ENCODE results near the gene CNRIP1.

CNRIP1 gene

GRCh38 chr2:68250196-68250595, 69.6 kb downstream of the CNRIP1 start:
- no peak for DNase-seq

- no peak for DNase-seq
Measured at GRCh38 chr2:68248806-68249205, 70.9 kb downstream of the CNRIP1 start.

- DNase-seq, result no peak
Measured at GRCh38 chr2:68248361-68248760, 71.4 kb downstream of the CNRIP1 start.

GRCh38 chr2:68246396-68246795, 73.4 kb downstream of the CNRIP1 start:
- DNase-seq, result no peak

- DNase-seq, result no peak
Measured at GRCh38 chr2:68245672-68246071, 74.1 kb downstream of the CNRIP1 start.

GRCh38 chr2:68245066-68245465, 74.7 kb downstream of the CNRIP1 start:
- DNase-seq, result no peak

GRCh38 chr2:68244456-68244855, 75.3 kb downstream of the CNRIP1 start:
- no peak for DNase-seq

All from NCI-H2081 (cell line).